IPS-18a (cell line): ENCODE measurements around the gene PREP.
A peak's percentile ranks its signal among the peaks of the same experiment; 100 is the strongest.

Experiments used
- H3K27ac ChIP-seq: one replicate; pipeline ENCODE4 v1.5.1; 2013; ENCODE audit warnings: low read length
- H3K27me3 ChIP-seq: one replicate; pipeline ENCODE4 v1.6.1; 2013; ENCODE audit warnings: mild to moderate bottlenecking, low read length; ENCODE audit not compliant: control insufficient read depth, insufficient read depth
- H3K36me3 ChIP-seq: one replicate; pipeline ENCODE4 v1.6.1; 2013; ENCODE audit warnings: low read depth, low read length; ENCODE audit not compliant: control insufficient read depth
- H3K4me1 ChIP-seq: one replicate; pipeline ENCODE4 v1.6.1; 2013; ENCODE audit warnings: low read depth, low read length; ENCODE audit not compliant: control insufficient read depth
- H3K4me3 ChIP-seq: one replicate; pipeline ENCODE4 v1.5.1; 2013; ENCODE audit warnings: low read length
- H3K9ac ChIP-seq: one replicate; pipeline ENCODE4 v1.6.1; 2013; ENCODE audit warnings: mild to moderate bottlenecking, low read length, moderate library complexity
- H3K9me3 ChIP-seq: one replicate; pipeline ENCODE4 v1.6.1; 2013; ENCODE audit warnings: low read depth, low read length; ENCODE audit not compliant: control insufficient read depth

Gene PREP

DNA sequence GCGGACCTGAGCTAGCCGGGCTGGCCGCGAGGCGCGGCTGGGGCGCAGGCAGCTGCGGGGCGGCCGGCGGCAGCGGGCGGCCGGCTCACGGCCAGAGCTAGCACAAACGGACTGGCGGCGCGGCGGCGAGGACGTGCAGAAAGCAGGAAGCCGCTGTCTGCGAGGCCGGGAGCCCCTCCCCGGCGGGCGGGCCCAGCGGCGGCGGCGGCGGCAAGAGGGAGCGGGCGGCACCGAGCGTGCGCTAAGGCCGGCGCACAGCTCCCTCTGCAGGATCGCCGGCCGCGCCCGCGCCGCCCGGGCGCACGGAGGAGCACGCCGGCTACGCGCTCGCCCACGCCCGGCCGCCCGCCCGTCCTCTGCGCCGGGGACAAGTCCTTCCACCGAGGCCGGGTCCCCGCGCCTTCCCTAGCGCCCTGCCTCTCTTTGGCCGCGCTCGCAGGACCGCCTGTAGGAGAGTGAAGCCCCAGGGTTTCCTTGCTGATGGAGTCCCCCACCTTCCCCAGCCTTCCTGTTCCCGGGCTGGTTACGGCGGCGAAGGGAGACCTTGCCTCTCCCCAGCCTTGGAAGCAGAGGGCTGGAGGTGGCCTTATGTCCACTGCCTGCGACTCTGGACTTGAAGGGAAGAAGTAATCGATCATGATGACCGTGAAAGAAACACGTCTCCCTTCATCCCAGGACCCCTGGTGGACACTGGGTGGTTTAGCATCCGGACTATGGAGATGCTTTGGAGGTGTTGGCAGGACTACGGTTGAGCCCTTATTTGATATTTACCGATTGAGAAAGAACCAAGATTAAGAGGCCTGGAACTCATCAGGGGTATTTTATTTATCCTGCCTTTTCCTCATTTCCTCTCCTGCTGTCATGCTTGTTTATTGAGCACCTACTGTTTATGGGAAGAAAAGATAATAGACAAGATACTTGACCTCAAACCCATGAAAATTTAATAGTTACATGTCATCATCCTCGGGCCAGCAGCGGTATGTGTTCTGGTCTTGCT is at the start of gene PREP:
TSS of gene PREP (minus strand) at position 144 of the 997 bp plus-strand sequence. CDS start 191 bp downstream, outside the sequence.
- H3K9ac ChIP-seq = peak within 1 kb of the TSS; percentile 85
- H3K4me1 ChIP-seq = peaks cover 35% of the 10 kb centered on the region
- H3K36me3 ChIP-seq = no peaks in the 10 kb centered on the region

DNA sequence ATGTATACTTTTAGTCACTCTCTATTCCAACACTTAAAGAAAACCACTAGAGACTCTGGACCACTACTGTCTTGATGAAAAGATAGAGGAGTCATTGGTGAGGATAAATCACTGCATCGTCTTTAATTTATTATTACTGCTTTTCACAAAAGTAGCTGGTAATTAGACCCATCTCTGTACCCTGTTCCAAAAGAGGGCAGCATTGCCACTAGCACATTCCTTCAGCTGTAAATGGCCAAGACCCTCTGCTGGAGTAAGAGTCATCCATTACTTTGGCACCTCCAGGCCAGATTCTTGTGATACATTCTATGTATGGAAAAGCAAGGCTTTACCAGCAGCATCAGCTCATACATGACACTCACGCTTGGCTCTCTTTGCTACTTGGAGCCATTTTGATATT is 49.5 kb upstream of the PREP start:
- Histone ChIP-seq H3K4me1 (peaks cover 12% of the 10 kb centered on the region), H3K4me3 (no peak overlapping the region), H3K27ac (no peak overlapping the region), H3K36me3 (no peaks in the 10 kb centered on the region), H3K27me3 (no peaks in the 10 kb centered on the region), H3K9ac (no peak overlapping the region), H3K9me3 (no peaks in the 10 kb centered on the region)

More for the DNA sequence above, at the start of gene PREP:
- H3K9me3 ChIP-seq = no peaks in the 10 kb centered on the region
- H3K4me3 ChIP-seq = peak within 1 kb of the TSS; percentile 90
- H3K27me3 ChIP-seq = no peaks in the 10 kb centered on the region
- peak within 1 kb of the TSS; percentile 70 for H3K27ac ChIP-seq

DNA sequence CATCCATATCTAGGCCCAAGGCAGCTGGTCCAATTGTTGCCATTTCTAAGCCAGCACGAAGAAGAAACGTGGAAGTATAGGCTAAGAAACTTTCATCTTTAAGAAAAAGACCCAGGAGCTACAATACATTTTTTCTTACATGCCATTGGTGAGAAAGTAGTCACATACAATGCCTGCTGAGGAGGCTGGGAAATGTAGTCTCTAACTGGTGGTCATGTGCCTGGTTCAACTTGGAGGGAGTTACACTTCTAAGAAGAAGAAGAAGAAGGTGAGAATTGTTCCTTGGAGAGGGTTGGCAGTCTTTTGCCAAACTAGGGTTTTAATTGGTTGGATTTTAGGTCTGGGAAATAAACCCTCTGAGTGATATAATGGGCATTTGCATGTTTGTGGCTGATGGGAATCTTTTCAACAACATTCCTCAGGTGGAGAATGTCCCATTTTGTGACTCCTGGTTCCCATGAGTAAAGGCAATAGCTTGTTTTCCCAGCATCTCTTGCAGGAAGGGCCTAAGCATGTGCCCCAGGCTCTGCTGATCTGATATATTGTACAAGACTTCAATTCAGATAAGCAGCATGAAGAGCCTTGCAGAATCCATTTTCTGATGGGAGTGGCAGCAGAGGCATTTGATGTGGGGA is 47.0 kb upstream of the PREP start:
- Histone ChIP-seq H3K9me3 (no peaks in the 10 kb centered on the region), H3K36me3 (no peaks in the 10 kb centered on the region), H3K4me1 (peaks cover 8% of the 10 kb centered on the region), H3K27ac (no peak overlapping the region), H3K4me3 (no peak overlapping the region), H3K27me3 (no peaks in the 10 kb centered on the region), H3K9ac (no peak overlapping the region)

DNA sequence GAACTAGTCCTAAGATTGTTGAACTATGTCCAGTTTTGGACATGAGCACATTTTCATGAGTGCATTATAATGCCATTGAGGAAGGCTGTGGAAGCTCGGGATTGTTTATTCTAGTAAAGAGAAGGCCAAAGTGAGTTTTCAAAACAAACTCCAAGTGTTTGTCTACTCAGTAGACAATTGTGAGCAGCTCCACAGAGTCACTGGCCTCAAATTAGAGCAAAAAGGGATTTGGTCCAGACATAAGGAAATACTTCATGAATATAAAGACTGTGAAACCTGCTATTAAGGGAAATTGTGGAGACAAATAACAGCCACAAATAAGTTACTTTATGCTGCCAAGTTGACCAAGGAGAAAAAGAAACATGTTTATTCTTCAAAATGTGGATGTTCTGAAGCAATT is 42.6 kb upstream of the PREP start:
- H3K4me1 ChIP-seq = no peaks in the 10 kb centered on the region
- H3K27ac ChIP-seq = no peak overlapping the region
- no peak overlapping the region for H3K4me3 ChIP-seq
- no peaks in the 10 kb centered on the region for H3K27me3 ChIP-seq
- H3K9ac ChIP-seq = no peak overlapping the region
- no peaks in the 10 kb centered on the region for H3K36me3 ChIP-seq
- H3K9me3 ChIP-seq = no peaks in the 10 kb centered on the region

DNA sequence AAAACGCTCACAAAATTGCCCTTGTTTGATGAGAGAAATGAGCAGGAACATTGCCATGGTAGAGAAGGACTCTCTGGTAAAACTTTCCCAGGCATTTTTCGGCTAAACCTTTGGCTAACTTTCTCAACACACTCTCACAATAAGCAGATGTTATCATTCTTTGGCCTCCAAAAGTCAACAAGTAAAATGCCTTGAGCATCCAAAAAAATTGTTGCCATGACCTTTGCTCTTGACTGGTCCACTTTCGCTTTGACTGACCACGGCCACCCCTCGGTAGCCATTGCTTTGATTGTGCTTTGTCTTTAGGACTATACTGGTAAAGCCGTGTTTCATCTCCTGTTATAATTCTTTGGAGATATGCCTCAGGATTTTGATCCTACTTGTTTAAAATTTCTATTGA is 41.1 kb upstream of the PREP start:
- H3K27ac ChIP-seq = no peak overlapping the region
- no peaks in the 10 kb centered on the region for H3K4me1 ChIP-seq
- no peaks in the 10 kb centered on the region for H3K36me3 ChIP-seq
- no peak overlapping the region for H3K4me3 ChIP-seq
- H3K9ac ChIP-seq = no peak overlapping the region
- H3K27me3 ChIP-seq = no peaks in the 10 kb centered on the region
- H3K9me3 ChIP-seq = no peaks in the 10 kb centered on the region

DNA sequence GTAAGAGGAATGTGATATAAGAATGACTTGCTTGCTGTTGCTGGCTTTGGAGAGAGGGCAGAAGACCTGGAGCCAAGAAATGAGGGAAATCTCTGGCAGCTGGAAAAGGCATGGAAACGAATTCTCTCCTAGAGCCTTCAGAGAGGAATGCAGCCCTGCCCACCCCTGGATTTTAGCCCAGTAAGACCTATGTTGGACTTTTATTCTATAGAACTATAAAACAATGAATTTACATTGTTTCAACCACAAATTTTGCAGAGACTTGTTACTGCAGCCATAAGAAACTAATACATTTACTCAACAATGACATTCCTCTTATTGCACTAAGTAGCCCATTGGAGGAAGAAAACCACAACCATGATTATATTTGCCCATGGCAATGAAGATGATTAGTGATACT is 39.5 kb upstream of the PREP start:
- Histone ChIP-seq H3K9ac (no peak overlapping the region), H3K36me3 (no peaks in the 10 kb centered on the region), H3K4me3 (no peak overlapping the region), H3K27ac (no peak overlapping the region), H3K4me1 (no peaks in the 10 kb centered on the region), H3K9me3 (no peaks in the 10 kb centered on the region), H3K27me3 (no peaks in the 10 kb centered on the region)

DNA sequence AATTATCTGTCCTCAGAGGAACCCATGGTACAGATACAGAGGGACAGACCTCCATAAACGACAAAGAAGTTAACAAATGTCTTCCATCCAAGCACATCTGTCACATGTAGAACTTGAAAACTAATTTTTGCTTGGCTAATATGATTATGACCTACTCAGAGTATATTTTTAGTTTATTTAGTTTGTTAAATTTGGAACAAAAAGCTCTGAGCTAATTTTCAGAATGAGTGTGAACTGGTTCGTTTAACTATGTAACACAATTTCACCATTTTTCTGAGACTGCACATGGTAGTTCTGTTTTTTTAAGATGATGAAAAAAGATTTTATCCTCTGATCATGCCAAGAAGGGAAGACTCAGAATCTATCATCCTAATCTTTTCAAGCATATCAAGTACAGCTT is 34.4 kb upstream of the PREP start:
- no peaks in the 10 kb centered on the region for H3K36me3 ChIP-seq
- H3K4me1 ChIP-seq = no peaks in the 10 kb centered on the region
- H3K9me3 ChIP-seq = no peaks in the 10 kb centered on the region
- no peak overlapping the region for H3K4me3 ChIP-seq
- H3K9ac ChIP-seq = no peak overlapping the region
- no peaks in the 10 kb centered on the region for H3K27me3 ChIP-seq
- no peak overlapping the region for H3K27ac ChIP-seq

DNA sequence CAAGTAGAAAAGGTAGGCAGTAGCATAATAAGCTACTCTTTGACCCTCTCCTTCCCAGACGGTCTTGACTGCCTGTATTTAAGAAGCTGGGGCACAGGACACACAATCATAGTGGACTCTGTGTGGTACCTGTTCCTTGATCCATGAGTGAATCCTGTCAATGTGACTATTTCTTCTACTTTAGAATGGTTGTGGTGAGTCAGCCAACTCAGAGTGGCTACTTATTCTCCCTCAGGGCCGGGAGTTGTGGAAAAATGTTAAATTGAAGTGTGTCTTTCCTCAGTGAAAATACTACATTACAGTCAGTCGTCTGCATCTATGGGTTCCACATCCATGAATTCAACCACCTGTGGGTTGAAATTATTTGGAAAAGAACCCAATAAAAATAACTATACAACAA is 30.8 kb upstream of the PREP start:
- no peak overlapping the region for H3K27ac ChIP-seq
- H3K36me3 ChIP-seq = no peaks in the 10 kb centered on the region
- H3K27me3 ChIP-seq = no peaks in the 10 kb centered on the region
- no peaks in the 10 kb centered on the region for H3K9me3 ChIP-seq
- H3K9ac ChIP-seq = no peak overlapping the region
- no peaks in the 10 kb centered on the region for H3K4me1 ChIP-seq
- H3K4me3 ChIP-seq = no peak overlapping the region

DNA sequence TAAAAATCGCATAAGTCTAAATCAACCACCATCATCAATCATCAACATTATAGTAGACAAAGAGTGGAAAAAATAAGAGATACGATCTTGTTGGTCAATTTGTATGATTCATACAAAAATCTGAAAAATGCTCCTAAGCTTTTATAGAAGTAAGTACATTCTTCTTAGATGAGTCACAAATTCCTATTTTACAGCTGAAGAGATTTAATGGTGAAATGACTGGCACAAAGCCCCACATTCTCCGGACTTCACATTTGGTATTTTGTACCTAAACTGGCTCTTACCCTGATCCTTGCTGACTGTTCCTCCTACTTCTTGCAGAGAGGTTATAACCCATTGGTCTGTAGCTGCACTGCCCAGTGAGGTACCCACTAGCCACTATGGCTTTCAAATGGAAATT is 29.9 kb upstream of the PREP start:
- Histone ChIP-seq H3K27ac (no peak overlapping the region), H3K9ac (no peak overlapping the region)

DNA sequence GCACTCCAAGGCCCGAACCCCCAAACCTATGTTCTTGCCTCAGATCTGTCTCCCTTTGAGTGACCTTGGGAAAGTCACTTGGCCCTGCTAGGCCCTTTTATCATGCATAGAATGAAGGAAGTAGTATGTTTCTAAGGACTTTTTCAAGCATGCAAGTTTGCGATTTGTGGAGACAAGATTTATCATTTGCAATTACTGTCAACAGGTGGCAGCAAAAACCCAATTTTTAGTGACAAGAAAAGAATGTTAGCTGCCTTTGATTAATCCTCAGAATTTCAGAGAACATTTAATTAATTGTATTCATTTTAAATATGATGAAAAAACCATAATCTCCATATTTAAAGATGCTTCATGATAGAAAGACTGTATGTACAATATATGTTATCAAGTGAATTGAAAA is 28.3 kb upstream of the PREP start:
- H3K27ac ChIP-seq = no peak overlapping the region
- H3K9me3 ChIP-seq = no peaks in the 10 kb centered on the region
- peaks cover 5% of the 10 kb centered on the region for H3K4me1 ChIP-seq
- no peak overlapping the region for H3K4me3 ChIP-seq
- no peaks in the 10 kb centered on the region for H3K27me3 ChIP-seq
- H3K9ac ChIP-seq = no peak overlapping the region
- no peaks in the 10 kb centered on the region for H3K36me3 ChIP-seq

More for the DNA sequence above, 29.9 kb upstream of the PREP start:
- no peaks in the 10 kb centered on the region for H3K9me3 ChIP-seq
- H3K27me3 ChIP-seq = no peaks in the 10 kb centered on the region
- no peaks in the 10 kb centered on the region for H3K36me3 ChIP-seq
- H3K4me3 ChIP-seq = no peak overlapping the region
- peaks cover 5% of the 10 kb centered on the region for H3K4me1 ChIP-seq

DNA sequence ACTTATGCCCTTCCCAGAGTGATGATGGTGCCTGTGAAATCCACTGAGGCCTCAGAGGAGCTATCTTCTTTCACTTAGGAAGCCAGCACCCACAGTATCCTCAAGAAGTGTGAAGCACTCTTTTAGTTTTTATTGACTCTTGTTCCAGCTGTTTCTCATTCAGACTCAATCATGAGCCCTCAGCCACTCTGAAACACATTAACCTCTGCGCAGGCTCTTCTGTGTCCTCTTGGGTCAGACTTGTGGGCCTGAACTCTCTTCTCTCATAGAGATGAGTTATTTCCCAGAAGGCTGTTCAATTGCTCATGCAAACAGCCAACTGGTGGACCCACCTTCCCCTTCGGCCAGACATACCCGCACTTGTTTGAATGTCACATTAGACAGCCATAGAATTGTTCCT is 27.8 kb upstream of the PREP start:
- Histone ChIP-seq H3K9me3 (no peaks in the 10 kb centered on the region), H3K27ac (no peak overlapping the region), H3K4me1 (peaks cover 5% of the 10 kb centered on the region), H3K36me3 (no peaks in the 10 kb centered on the region), H3K9ac (no peak overlapping the region), H3K27me3 (no peaks in the 10 kb centered on the region), H3K4me3 (no peak overlapping the region)
